Osteoblast (primary cell): ENCODE measurements around the gene DPP4. TPM values are rescaled to one million over a fixed set of nuclear protein-coding genes. Genes with fewer than 3 reads are reported as not detected.

Source experiments
- DNase-seq: peaks from one replicate; pipeline ENCODE4 v3.0.0; 2011; ENCODE audit warnings: low spot score, mixed read lengths; ENCODE audit not compliant: insufficient read length; ENCODE audit errors: missing footprints
- H2AFZ ChIP-seq: 2 replicates; pipeline ENCODE4 v1.6.0; 2011; ENCODE audit warnings: mild to moderate bottlenecking, low read length
- H3K27ac ChIP-seq: 2 replicates; pipeline ENCODE4 v1.5.1; 2011; ENCODE audit warnings: mild to moderate bottlenecking, low read depth, low read length, moderate library complexity
- H3K27me3 ChIP-seq: 2 replicates; pipeline ENCODE4 v1.6.0; 2012; ENCODE audit warnings: mild to moderate bottlenecking, control low read depth, inconsistent platforms, low read length, moderate library complexity; ENCODE audit not compliant: insufficient read depth
- H3K36me3 ChIP-seq: 2 replicates; pipeline ENCODE4 v1.5.1; 2011; ENCODE audit warnings: mild to moderate bottlenecking, low read length, control low read depth, moderate library complexity; ENCODE audit not compliant: insufficient read depth
- H3K4me1 ChIP-seq: 2 replicates; pipeline ENCODE4 v1.5.1; 2011; ENCODE audit warnings: mild to moderate bottlenecking, low read length, control low read depth, moderate library complexity; ENCODE audit not compliant: insufficient read depth
- H3K4me2 ChIP-seq: 2 replicates; pipeline ENCODE4 v1.6.0; 2011; ENCODE audit warnings: mild to moderate bottlenecking, low read length; ENCODE audit not compliant: insufficient read depth
- H3K4me3 ChIP-seq: fragments of 200-600 bp; sonication (generic); 3 replicates; pipeline ENCODE4 v1.5.1; 2012; ENCODE audit warnings: mild to moderate bottlenecking, low read length, inconsistent platforms; ENCODE audit not compliant: insufficient read depth
- H3K79me2 ChIP-seq: 2 replicates; pipeline ENCODE4 v1.6.0; 2012; ENCODE audit warnings: mild to moderate bottlenecking, low read length, control low read depth, inconsistent platforms; ENCODE audit not compliant: insufficient read depth
- H3K9me3 ChIP-seq: 2 replicates; pipeline ENCODE4 v1.5.1; 2011; ENCODE audit warnings: low read depth, low read length, control low read depth
- H4K20me1 ChIP-seq: 2 replicates; pipeline ENCODE4 v1.6.0; 2012; ENCODE audit warnings: mild to moderate bottlenecking, low read length, control low read depth; ENCODE audit not compliant: insufficient read depth
- total RNA-seq: library from RNA; depleted of rRNA; stranded (reverse); fragments of >200 nt; gene quantifications from 2 replicates; pipeline ENCODE4 v1.2.3, GENCODE V29; 2012
- TF ChIP-seq, protein P1 (sequence below): IDR thresholded peaks from 2 replicates; pipeline ENCODE4 v1.5.1; 2011; ENCODE audit warnings: mild to moderate bottlenecking, low read depth, low read length, moderate library complexity; ENCODE audit errors: extremely low read depth

The DPP4 gene
- total RNA-seq, 1 donor, result 192 TPM

DNA sequence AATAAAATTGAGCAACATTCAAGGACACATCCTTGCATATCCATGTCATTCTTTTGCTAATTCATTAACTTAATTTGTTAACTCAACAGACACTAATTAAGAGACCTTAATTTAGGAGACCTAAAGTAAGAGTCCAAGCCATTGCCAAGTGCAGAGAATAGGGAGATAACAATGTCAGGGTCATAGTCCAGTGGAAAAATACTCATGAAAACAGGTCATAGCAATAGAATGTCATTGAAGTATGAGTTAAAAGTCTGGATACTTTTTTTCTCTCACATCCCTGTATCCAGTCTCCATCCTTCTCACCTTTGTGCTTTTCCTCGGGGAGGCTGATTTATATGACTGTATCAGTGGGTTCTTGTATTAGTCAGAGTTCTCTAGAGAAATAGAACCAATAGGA lies 26.6 kb upstream of the DPP4 start:
- TF ChIP-seq, protein P1, sequence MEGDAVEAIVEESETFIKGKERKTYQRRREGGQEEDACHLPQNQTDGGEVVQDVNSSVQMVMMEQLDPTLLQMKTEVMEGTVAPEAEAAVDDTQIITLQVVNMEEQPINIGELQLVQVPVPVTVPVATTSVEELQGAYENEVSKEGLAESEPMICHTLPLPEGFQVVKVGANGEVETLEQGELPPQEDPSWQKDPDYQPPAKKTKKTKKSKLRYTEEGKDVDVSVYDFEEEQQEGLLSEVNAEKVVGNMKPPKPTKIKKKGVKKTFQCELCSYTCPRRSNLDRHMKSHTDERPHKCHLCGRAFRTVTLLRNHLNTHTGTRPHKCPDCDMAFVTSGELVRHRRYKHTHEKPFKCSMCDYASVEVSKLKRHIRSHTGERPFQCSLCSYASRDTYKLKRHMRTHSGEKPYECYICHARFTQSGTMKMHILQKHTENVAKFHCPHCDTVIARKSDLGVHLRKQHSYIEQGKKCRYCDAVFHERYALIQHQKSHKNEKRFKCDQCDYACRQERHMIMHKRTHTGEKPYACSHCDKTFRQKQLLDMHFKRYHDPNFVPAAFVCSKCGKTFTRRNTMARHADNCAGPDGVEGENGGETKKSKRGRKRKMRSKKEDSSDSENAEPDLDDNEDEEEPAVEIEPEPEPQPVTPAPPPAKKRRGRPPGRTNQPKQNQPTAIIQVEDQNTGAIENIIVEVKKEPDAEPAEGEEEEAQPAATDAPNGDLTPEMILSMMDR, result no peak
- no peaks in the 10 kb centered on the region for H3K9me3 ChIP-seq

DNA sequence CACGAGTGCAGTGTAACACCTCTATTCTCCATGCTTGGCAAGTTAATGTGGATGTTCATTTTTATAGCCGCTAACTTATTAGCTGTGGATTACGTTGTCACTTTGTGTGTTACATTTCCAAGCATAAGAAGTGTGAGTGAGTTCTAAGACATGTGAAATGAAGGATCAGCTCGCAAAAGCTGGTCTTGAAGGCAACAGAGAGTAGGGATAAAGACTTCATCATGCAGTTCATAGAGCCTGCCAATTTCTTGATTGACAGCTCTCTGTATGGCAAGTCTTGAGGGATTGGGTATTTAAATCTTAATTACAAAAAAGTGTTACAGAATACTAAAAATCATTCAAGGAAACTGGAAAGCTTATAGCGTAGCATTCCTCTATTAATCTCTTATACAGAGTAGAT lies 25.8 kb upstream of the DPP4 start:
- H2AFZ ChIP-seq, result no peak overlapping the region
- TF ChIP-seq, protein P1, result no peak
- H3K4me3 ChIP-seq, result no peak overlapping the region
- H3K27ac ChIP-seq, result no peak overlapping the region
- H3K36me3 ChIP-seq, result no peaks in the 10 kb centered on the region
- H3K79me2 ChIP-seq, result no peaks in the 10 kb centered on the region
- no peaks in the 10 kb centered on the region for H3K4me1 ChIP-seq
- no peak for DNase-seq
- no peaks in the 10 kb centered on the region for H4K20me1 ChIP-seq
- no peaks in the 10 kb centered on the region for H3K27me3 ChIP-seq
- no peak overlapping the region for H3K4me2 ChIP-seq
- no peaks in the 10 kb centered on the region for H3K9me3 ChIP-seq

More for the DNA sequence above, 26.6 kb upstream of the DPP4 start:
- Histone ChIP-seq H3K27ac (no peak overlapping the region), H3K36me3 (no peaks in the 10 kb centered on the region), H3K4me3 (no peak overlapping the region), H4K20me1 (no peaks in the 10 kb centered on the region), H3K27me3 (no peaks in the 10 kb centered on the region), H3K4me1 (no peaks in the 10 kb centered on the region), H2AFZ (no peak overlapping the region), H3K79me2 (no peaks in the 10 kb centered on the region), H3K4me2 (no peak overlapping the region)
- no peak for DNase-seq

DNA sequence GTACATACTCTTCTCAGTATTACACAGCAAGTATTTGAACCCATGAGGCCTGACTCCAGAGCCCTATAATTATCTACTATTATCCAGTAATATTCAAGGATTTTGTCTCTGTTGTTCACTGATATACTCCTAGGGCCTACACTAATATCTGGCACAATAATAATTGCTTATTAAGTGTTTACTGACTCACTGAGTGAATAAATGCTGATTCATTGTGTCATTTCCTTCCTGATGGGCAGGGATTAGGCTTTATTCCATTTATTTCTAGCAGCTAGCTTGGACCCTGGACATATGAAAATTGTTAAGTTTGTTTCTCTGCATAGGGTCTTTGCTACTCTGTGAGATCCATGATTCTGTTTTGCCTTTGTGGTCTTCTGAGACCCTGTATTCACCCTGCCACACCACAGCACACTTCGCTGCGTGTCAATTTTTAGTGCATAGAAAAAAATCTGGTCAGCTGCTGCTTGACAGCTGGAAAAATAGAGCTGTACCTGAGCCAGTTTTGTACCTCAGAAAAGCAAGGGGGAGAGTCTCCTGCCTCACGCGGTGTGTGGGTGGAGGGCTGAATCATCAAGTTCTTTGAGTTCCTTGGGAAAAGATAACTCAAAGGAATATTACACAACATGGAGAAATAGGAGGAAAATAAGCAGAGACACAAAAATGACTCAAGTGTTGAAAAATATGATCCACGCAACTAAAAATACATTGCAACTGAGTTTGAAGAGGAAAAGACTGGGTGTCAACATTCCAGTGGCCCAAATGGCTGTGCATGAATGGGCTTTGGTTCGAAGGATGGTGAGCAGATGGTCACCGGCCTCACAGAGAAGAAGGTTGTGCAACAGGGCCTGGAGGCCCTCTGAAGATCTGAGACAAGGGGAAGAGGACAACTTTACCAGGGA lies 18.9 kb upstream of the DPP4 start:
- no peaks in the 10 kb centered on the region for H3K36me3 ChIP-seq
- no peaks in the 10 kb centered on the region for H3K9me3 ChIP-seq
- no peaks in the 10 kb centered on the region for H3K27me3 ChIP-seq
- H2AFZ ChIP-seq, result peak overlapping the region; percentile 16
- H3K79me2 ChIP-seq, result no peaks in the 10 kb centered on the region
- H4K20me1 ChIP-seq, result no peaks in the 10 kb centered on the region
- peak overlapping the region; percentile 42 for H3K4me2 ChIP-seq
- H3K27ac ChIP-seq, result peak overlapping the region; percentile 90
- TF ChIP-seq, protein P1, result no peak
- H3K4me3 ChIP-seq, result no peak overlapping the region
- H3K4me1 ChIP-seq, result peaks cover 47% of the 10 kb centered on the region
- peak; percentile 80 for DNase-seq

DNA sequence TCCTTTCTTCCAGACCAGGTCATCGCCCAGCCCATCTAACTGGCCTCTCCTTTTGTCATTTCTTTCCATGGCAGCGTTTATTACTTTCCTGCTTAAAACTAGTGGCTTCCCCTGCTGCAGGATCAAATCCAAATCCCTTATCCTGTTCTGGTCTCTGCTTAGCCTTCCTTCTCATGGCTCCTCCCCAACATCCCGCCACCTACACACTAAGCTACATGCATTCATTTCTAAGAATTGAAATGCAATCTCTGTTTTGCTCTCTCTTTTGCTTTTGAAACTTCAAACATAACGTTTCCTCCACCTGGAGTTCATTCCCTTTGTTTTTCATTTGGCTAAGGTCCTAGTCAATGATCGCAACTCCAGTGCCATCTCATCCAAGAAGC lies 18.0 kb upstream of the DPP4 start:
- H3K9me3 ChIP-seq, result no peaks in the 10 kb centered on the region
- H3K4me1 ChIP-seq, result peaks cover 55% of the 10 kb centered on the region
- H3K36me3 ChIP-seq, result no peaks in the 10 kb centered on the region
- no peak overlapping the region for H2AFZ ChIP-seq
- DNase-seq, result no peak
- H3K27ac ChIP-seq, result peak overlapping the region; percentile 90
- H3K4me3 ChIP-seq, result no peak overlapping the region
- no peaks in the 10 kb centered on the region for H3K27me3 ChIP-seq
- TF ChIP-seq, protein P1, result no peak
- no peaks in the 10 kb centered on the region for H4K20me1 ChIP-seq
- no peaks in the 10 kb centered on the region for H3K79me2 ChIP-seq
- no peak overlapping the region for H3K4me2 ChIP-seq
